ENCODE results near the gene SLC4A1.

SLC4A1 gene

GRCh38 chr17:44267818-44268490 is at the start of gene SLC4A1:
TSS of gene SLC4A1 (minus strand) at chr17:44268135. CDS start at chr17:44262866, 5,269 bp downstream.
- no peak for DNase-seq

GRCh38 chr17:44317545-44317944 is 49.6 kb upstream of the SLC4A1 start:
- no peak for DNase-seq

GRCh38 chr17:44315760-44316731 is 48.1 kb upstream of the SLC4A1 start:
- DNase-seq: no peak

- DNase-seq: peak; percentile 35 to 46
Measured at GRCh38 chr17:44314869-44315661, 47.1 kb upstream of the SLC4A1 start.

- no peak for DNase-seq
Measured at GRCh38 chr17:44314524-44314868, 46.6 kb upstream of the SLC4A1 start.

- no peak for DNase-seq
Measured at GRCh38 chr17:44314031-44314430, 46.1 kb upstream of the SLC4A1 start.

- DNase-seq: no peak
Measured at GRCh38 chr17:44312396-44313104, 44.6 kb upstream of the SLC4A1 start.

GRCh38 chr17:44311562-44312181 is 43.7 kb upstream of the SLC4A1 start:
- no peak for DNase-seq

- no peak for DNase-seq
Measured at GRCh38 chr17:44310609-44311376, 42.9 kb upstream of the SLC4A1 start.

- no peak for DNase-seq
Measured at GRCh38 chr17:44310188-44310587, 42.3 kb upstream of the SLC4A1 start.

- DNase-seq: no peak
Measured at GRCh38 chr17:44309472-44309871, 41.5 kb upstream of the SLC4A1 start.

- DNase-seq: no peak
Measured at GRCh38 chr17:44308865-44309264, 40.9 kb upstream of the SLC4A1 start.

- peak; percentile 79 to 85 for DNase-seq
Measured at GRCh38 chr17:44308320-44308818, 40.4 kb upstream of the SLC4A1 start, which contains the start of gene RUNDC3A. TSS of gene RUNDC3A (plus strand) at chr17:44308601. CDS start at chr17:44308833, 232 bp downstream.

GRCh38 chr17:44307387-44308186 is 39.7 kb upstream of the SLC4A1 start:
- no peak for DNase-seq

GRCh38 chr17:44304651-44305050 is 36.7 kb upstream of the SLC4A1 start:
- no peak for DNase-seq

- no peak for DNase-seq
Measured at GRCh38 chr17:44297975-44298374, 30.0 kb upstream of the SLC4A1 start.

GRCh38 chr17:44293509-44294226 is 25.7 kb upstream of the SLC4A1 start:
- no peak for DNase-seq

- DNase-seq: no peak
Measured at GRCh38 chr17:44287651-44288050, 19.7 kb upstream of the SLC4A1 start.

GRCh38 chr17:44284024-44284400 is 16.1 kb upstream of the SLC4A1 start:
- no peak for DNase-seq
